A673 (cell line): ENCODE results near the gene BSN. TPM values are rescaled to one million over a fixed set of nuclear protein-coding genes. Genes with fewer than 3 reads are reported as not detected.

Experiments used
- BruUV-seq: library from RNA; stranded (reverse); fragments of 400-500 nt; replicated peaks from 2 replicates; lab custom pipeline; 2021; lab: Mats Ljungman, UMichigan
- CTCF ChIA-PET: fragments of 300-600 bp; sonication (Branson Sonifier 250); formaldehyde crosslinking; loops from one replicate; lab custom pipeline; 2022; ENCODE audit warnings: antibody characterized with exemption; lab: Charles Lee
- POLR2A ChIA-PET: fragments of 300-600 bp; sonication (Branson Sonifier 250); formaldehyde crosslinking; loops from one replicate; lab custom pipeline; 2022; ENCODE audit warnings: antibody characterized with exemption; ENCODE audit not compliant: low non-redundant PET; lab: Charles Lee
- DNase-seq: peaks from one replicate; pipeline ENCODE4 v3.0.0-alpha.2; 2015; ENCODE audit warnings: low spot score
- H3K27ac ChIP-seq: fragments of 200-600 bp; sonication (generic); 2 replicates; pipeline ENCODE4 v1.5.1; 2016; ENCODE audit warnings: mixed run types, low read depth, mild to moderate bottlenecking, mixed read lengths, antibody characterized with exemption, low read length; ENCODE audit not compliant: poor library complexity, severe bottlenecking
- H3K27me3 ChIP-seq: fragments of 200-600 bp; sonication (generic); replicated peaks from 2 replicates; pipeline ENCODE4 v1.6.1; 2017; ENCODE audit warnings: mixed run types, low read depth, mild to moderate bottlenecking, mixed read lengths, antibody characterized with exemption, low read length; ENCODE audit not compliant: insufficient read depth, poor library complexity
- H3K36me3 ChIP-seq: fragments of 200-600 bp; sonication (generic); 2 replicates; pipeline ENCODE4 v1.6.1; 2016; ENCODE audit warnings: mixed run types, mild to moderate bottlenecking, mixed read lengths, antibody characterized with exemption, low read length; ENCODE audit not compliant: insufficient read depth, poor library complexity, severe bottlenecking
- H3K4me1 ChIP-seq: fragments of 200-600 bp; sonication (generic); 2 replicates; pipeline ENCODE4 v1.6.1; 2017; ENCODE audit warnings: mixed run types, mild to moderate bottlenecking, mixed read lengths, antibody characterized with exemption, low read length; ENCODE audit not compliant: insufficient read depth, poor library complexity, severe bottlenecking
- H3K4me3 ChIP-seq: fragments of 200-600 bp; sonication (generic); 2 replicates; pipeline ENCODE4 v1.5.1; 2016; ENCODE audit warnings: low read depth, mixed run types, mild to moderate bottlenecking, mixed read lengths, low read length; ENCODE audit not compliant: poor library complexity, severe bottlenecking
- H3K9me3 ChIP-seq: fragments of 200-600 bp; sonication (generic); 2 replicates; pipeline ENCODE4 v1.6.1; 2016; ENCODE audit warnings: mixed run types, low read depth, mild to moderate bottlenecking, mixed read lengths, antibody characterized with exemption, low read length; ENCODE audit not compliant: poor library complexity, severe bottlenecking
- CTCF ChIP-seq: fragments of 300-800, 200-600 bp; sonication (generic); conservative IDR thresholded peaks from 2 replicates; pipeline ENCODE4 v1.5.1; 2017; ENCODE audit warnings: low read depth, mild to moderate bottlenecking, antibody characterized with exemption, low read length, moderate library complexity, mixed read lengths
- EZH2 ChIP-seq: fragments of 200-600 bp; sonication (generic); IDR thresholded peaks from 2 replicates; pipeline ENCODE4 v1.6.1; 2017; ENCODE audit warnings: borderline replicate concordance, low read depth, mild to moderate bottlenecking, mixed read lengths, antibody characterized with exemption, low read length; ENCODE audit not compliant: poor library complexity, severe bottlenecking
- intact Hi-C: fragments of 100-400 bp; cut with micrococcal nuclease; formaldehyde crosslinking; loops from one replicate; pipeline ENCODE4 v1.10.0; 2022; ENCODE audit not compliant: unreplicated experiment
- total RNA-seq: library from RNA; stranded (reverse); gene quantifications from 2 replicates; pipeline ENCODE4 v1.2.3, GENCODE V29; 2021

BSN gene
- total RNA-seq, 1 experiment from 2014 or later = 1.4 TPM

GRCh38 chr3:49626796-49627195, 72.5 kb downstream of the BSN start:
- CTCF ChIA-PET = no interaction called here
- H3K36me3 ChIP-seq = no peaks in the 10 kb centered on the region
- no peaks in the 10 kb centered on the region for H3K4me1 ChIP-seq
- H3K27ac ChIP-seq = no peak overlapping the region
- intact Hi-C loops = no loop called here
- BruUV-seq = no TSS peak
- no peak for DNase-seq
- no peaks in the 10 kb centered on the region for H3K9me3 ChIP-seq
- POLR2A ChIA-PET = no interaction called here
- no peak for TF ChIP-seq EZH2
- TF ChIP-seq CTCF = no peak
- no peak overlapping the region for H3K4me3 ChIP-seq
- H3K27me3 ChIP-seq = no peaks in the 10 kb centered on the region

- no peaks in the 10 kb centered on the region for H3K27me3 ChIP-seq
- H3K4me1 ChIP-seq = no peaks in the 10 kb centered on the region
- no TSS peak for BruUV-seq
- DNase-seq = no peak
- no peak for TF ChIP-seq CTCF
- no peak for TF ChIP-seq EZH2
- H3K27ac ChIP-seq = no peak overlapping the region
- no peak overlapping the region for H3K4me3 ChIP-seq
- no peaks in the 10 kb centered on the region for H3K36me3 ChIP-seq
- ChIA-PET POLR2A (no interaction called here), CTCF (no interaction called here)
- H3K9me3 ChIP-seq = no peaks in the 10 kb centered on the region
- intact Hi-C loops = no loop called here
Measured at GRCh38 chr3:49627634-49628033, 73.4 kb downstream of the BSN start.

GRCh38 chr3:49628249-49628648, 74.0 kb downstream of the BSN start:
- intact Hi-C loops = no loop called here
- no peaks in the 10 kb centered on the region for H3K9me3 ChIP-seq
- TF ChIP-seq CTCF (no peak), EZH2 (no peak)
- POLR2A ChIA-PET = no interaction called here
- no TSS peak for BruUV-seq
- no peak overlapping the region for H3K27ac ChIP-seq
- no peak overlapping the region for H3K4me3 ChIP-seq
- no peaks in the 10 kb centered on the region for H3K4me1 ChIP-seq
- CTCF ChIA-PET = no interaction called here
- no peaks in the 10 kb centered on the region for H3K27me3 ChIP-seq
- H3K36me3 ChIP-seq = no peaks in the 10 kb centered on the region
- DNase-seq = no peak
